Lung (tissue), 12 donors: ENCODE results near the gene EIF2B1. TPM values are rescaled to one million over a fixed set of nuclear protein-coding genes. Genes with fewer than 3 reads are reported as not detected.

Source experiments
- ATAC-seq: fragments of 200-7000 bp; cut with Tn5 transposase; one replicate; pipeline ENCODE4 v1.9.1; 2020; ENCODE audit warnings: moderate number of reproducible peaks; ENCODE audit not compliant: insufficient read depth, low FRiP score
- DNase-seq, 3 donors: peaks; one replicate each; pipeline ENCODE4 v3.0.0-alpha.2; 2013 to 2017
- H3K27ac ChIP-seq, 2 donors: one replicate each; pipeline ENCODE4 v1.5.1; 2013; ENCODE audit warnings: mild to moderate bottlenecking in 2 of 2, moderate library complexity in 2 of 2, control low read depth in 1 of 2, inconsistent platforms in 1 of 2, low read depth in 1 of 2, low read length in 1 of 2
- H3K27me3 ChIP-seq, 3 donors: one replicate each; pipeline ENCODE4 v1.5.1; 2013; ENCODE audit warnings: low read length in 2 of 3; ENCODE audit not compliant: control insufficient read depth in 3 of 3, insufficient read depth in 3 of 3
- H3K36me3 ChIP-seq, 4 donors: one replicate each; pipeline ENCODE4 v1.5.1; 2013; ENCODE audit warnings: low read length in 4 of 4, mild to moderate bottlenecking in 1 of 4, moderate library complexity in 1 of 4; ENCODE audit not compliant: control insufficient read depth in 4 of 4, insufficient read depth in 4 of 4
- H3K4me1 ChIP-seq, 5 donors: one replicate each; pipeline ENCODE4 v1.5.1; 2013; ENCODE audit warnings: low read length in 5 of 5, mild to moderate bottlenecking in 2 of 5, moderate library complexity in 1 of 5; ENCODE audit not compliant: control insufficient read depth in 5 of 5, insufficient read depth in 5 of 5
- H3K4me3 ChIP-seq: one replicate; pipeline ENCODE4 v1.5.1; 2013; ENCODE audit warnings: mild to moderate bottlenecking, control low read depth, moderate library complexity
- H3K9ac ChIP-seq, 2 donors: one replicate each; pipeline ENCODE4 v1.5.1; 2013; ENCODE audit warnings: low read length in 2 of 2, control low read depth in 1 of 2; ENCODE audit not compliant: insufficient read depth in 1 of 2
- H3K9me3 ChIP-seq, 4 donors: one replicate each; pipeline ENCODE4 v1.5.1; 2013; ENCODE audit warnings: low read length in 3 of 4, mild to moderate bottlenecking in 1 of 4, moderate library complexity in 1 of 4; ENCODE audit not compliant: control insufficient read depth in 4 of 4, insufficient read depth in 3 of 4
- WGBS, 2 donors: extraction: QIAGEN DNeasy Blood & Tissue Kit; methylation state at CpG; one replicate each; pipeline ENCODE4 v1.1.7; 2013; 5-methylcytosine and 5-hydroxymethylcytosine counted together
- polyA plus RNA-seq, 2 donors: library from polyadenylated mRNA; stranded (reverse); fragments of 200-250 nt; gene quantifications; one replicate each; pipeline ENCODE4 v1.2.1, GENCODE V29; 2013
- total RNA-seq, 2 donors: library from RNA; depleted of rRNA in 1 of 2; stranded (reverse); fragments of >200 nt in 1 of 2; gene quantifications; one replicate each; pipeline ENCODE4 v1.2.1, GENCODE V29; 2014 to 2021
- TF ChIP-seq, protein P1 (sequence below): IDR thresholded peaks from 2 replicates; pipeline ENCODE4 v1.5.1; 2012; ENCODE audit warnings: mild to moderate bottlenecking; ENCODE audit errors: control extremely low read depth, extremely low read depth
- donor health status: control.
- donor health status: control.
- donor health status: Bipolar disorder and iron deficiency.
- donor health status: healthy.
- donor health status: DM: yes; HTN: yes; CAD: no.

The EIF2B1 gene
- total and polyA plus RNA-seq, 4 donors, result 25.6 to 48.1 (median 33.1) TPM

DNA sequence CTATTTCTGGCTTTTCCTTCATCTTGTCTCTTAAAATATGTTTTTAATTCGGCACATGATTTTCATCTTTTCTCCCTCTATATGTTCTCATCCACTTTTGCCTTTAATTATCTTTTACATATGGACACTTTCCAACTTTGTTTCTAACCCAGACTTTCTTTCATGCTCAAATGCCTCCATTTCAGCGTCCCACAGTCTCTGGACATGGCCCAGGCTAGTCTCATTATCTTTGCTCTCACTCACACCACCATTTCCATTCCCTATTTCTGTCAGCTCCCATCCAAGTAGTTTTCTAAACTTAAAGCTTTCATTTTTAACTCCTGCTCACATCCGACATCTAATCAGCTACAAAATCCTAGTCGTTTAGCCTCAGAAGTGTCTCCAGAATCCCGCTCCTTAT is 14.9 kb upstream of the EIF2B1 start:
- ATAC-seq (no peak), DNase-seq (no peak)
- Histone ChIP-seq H3K9me3 (no peaks in the 10 kb centered on the region), H3K4me3 (no peak overlapping the region), H3K9ac (no peak overlapping the region), H3K27ac (no peak overlapping the region), H3K27me3 (no peaks in the 10 kb centered on the region), H3K36me3 (peaks cover 13 to 23% (median 18%) of the 10 kb centered on the region in 4 donors), H3K4me1 (no peaks in the 10 kb centered on the region)
- WGBS, 2 donors, result 95 to 96% methylated on average over 5 of the region's 5 CpGs
- TF ChIP-seq, protein P1, sequence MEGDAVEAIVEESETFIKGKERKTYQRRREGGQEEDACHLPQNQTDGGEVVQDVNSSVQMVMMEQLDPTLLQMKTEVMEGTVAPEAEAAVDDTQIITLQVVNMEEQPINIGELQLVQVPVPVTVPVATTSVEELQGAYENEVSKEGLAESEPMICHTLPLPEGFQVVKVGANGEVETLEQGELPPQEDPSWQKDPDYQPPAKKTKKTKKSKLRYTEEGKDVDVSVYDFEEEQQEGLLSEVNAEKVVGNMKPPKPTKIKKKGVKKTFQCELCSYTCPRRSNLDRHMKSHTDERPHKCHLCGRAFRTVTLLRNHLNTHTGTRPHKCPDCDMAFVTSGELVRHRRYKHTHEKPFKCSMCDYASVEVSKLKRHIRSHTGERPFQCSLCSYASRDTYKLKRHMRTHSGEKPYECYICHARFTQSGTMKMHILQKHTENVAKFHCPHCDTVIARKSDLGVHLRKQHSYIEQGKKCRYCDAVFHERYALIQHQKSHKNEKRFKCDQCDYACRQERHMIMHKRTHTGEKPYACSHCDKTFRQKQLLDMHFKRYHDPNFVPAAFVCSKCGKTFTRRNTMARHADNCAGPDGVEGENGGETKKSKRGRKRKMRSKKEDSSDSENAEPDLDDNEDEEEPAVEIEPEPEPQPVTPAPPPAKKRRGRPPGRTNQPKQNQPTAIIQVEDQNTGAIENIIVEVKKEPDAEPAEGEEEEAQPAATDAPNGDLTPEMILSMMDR, result no peak

DNA sequence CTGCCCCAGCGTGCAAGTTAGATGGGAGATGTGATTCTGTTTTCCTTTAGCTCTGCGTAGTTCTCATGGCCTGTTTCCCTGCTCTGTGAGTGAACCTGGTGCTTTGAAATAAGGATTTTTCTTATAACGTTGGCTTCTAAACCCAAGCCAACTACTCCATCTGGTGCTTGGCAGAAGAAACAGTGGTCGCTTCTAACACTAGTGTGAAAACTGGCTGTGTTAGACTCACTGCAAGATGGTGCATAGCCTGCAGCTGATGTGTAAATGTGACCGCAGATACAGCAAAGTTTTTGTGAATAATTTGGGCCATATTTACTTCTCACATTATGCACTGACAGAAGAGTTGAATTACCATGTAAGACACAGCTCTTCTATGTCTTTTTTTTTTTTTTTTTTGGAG is 12.4 kb upstream of the EIF2B1 start:
- H3K27me3 ChIP-seq, result no peaks in the 10 kb centered on the region
- no peak for ATAC-seq
- H3K4me3 ChIP-seq, result no peak overlapping the region
- no peak overlapping the region for H3K9ac ChIP-seq
- WGBS, 2 donors, result 88 to 96% methylated on average over 5 of the region's 5 CpGs
- TF ChIP-seq, protein P1, result no peak
- no peaks in the 10 kb centered on the region for H3K4me1 ChIP-seq
- H3K27ac ChIP-seq, result no peak overlapping the region
- H3K36me3 ChIP-seq, result peaks cover 11 to 22% (median 17%) of the 10 kb centered on the region in 4 donors
- H3K9me3 ChIP-seq, result no peaks in the 10 kb centered on the region
- DNase-seq, result no peak

DNA sequence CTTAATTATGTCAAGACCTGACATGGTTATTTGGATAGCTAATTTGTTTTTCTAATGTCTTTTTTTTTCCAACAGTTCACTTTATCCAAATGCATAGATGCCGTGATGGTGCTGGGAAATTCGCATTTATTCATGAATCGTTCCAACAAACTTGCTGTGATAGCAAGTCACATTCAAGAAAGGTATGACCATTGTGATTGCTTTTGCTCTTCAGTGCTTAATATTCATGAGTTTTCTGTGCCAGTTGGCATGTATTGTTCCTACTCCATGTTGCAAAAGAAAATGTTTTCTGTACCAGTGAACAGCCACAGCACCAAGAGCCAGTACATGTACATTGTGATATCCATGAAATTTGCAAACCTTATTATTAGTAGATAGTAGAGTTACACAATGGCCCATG is 11.9 kb upstream of the EIF2B1 start:
- TF ChIP-seq, protein P1, result no peak
- H3K27me3 ChIP-seq, result no peaks in the 10 kb centered on the region
- ATAC-seq (no peak), DNase-seq (no peak)
- H3K27ac ChIP-seq, result no peak overlapping the region
- WGBS, 2 donors, result 98 to 100% methylated on average over 3 of the region's 3 CpGs
- peaks cover 8 to 21% (median 17%) of the 10 kb centered on the region in 4 donors for H3K36me3 ChIP-seq
- H3K4me1 ChIP-seq, result no peaks in the 10 kb centered on the region
- no peak overlapping the region for H3K4me3 ChIP-seq
- H3K9ac ChIP-seq, result no peak overlapping the region
- H3K9me3 ChIP-seq, result no peaks in the 10 kb centered on the region

DNA sequence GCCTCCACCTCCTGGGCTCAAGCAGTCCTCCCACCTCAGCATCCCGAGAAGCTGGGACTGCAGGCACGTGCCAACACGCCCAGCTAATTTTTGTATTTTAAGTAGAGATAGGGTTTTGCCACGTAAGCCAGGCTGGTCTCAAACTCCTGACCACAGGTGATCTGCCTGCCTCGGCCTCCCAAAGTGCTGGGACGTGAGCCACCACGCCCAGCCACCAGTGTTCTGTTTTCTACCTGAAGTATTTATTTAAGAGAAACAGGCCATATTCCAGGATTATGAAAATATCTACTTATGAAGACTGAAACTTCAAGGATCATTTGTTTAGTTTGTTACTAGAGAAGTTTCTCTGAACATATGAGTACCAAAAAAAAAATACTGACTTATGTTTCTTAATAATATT is 10.4 kb upstream of the EIF2B1 start:
- Histone ChIP-seq H3K27ac (no peak overlapping the region), H3K4me1 (no peaks in the 10 kb centered on the region), H3K27me3 (no peaks in the 10 kb centered on the region), H3K4me3 (no peak overlapping the region), H3K9me3 (no peaks in the 10 kb centered on the region), H3K36me3 (peaks cover 8 to 23% (median 17%) of the 10 kb centered on the region in 4 donors), H3K9ac (no peak overlapping the region)
- ATAC-seq (no peak), DNase-seq (no peak)
- TF ChIP-seq, protein P1, result no peak
- 76 to 81% methylated on average over 7 of the region's 7 CpGs for WGBS, 2 donors
